ENCODE data around the gene NDRG4.

NDRG4 gene

GRCh38 chr16:58510776-58511628 is 11.1 kb downstream of the NDRG4 start:
- no peak for DNase-seq

GRCh38 chr16:58511933-58512815 is 12.2 kb downstream of the NDRG4 start:
- DNase-seq = peak; percentile 88

GRCh38 chr16:58513874-58514273 is 13.9 kb downstream of the NDRG4 start:
- DNase-seq = no peak

GRCh38 chr16:58515125-58515870 is 15.4 kb downstream of the NDRG4 start, which contains the start of gene SETD6:
SETD6 (plus strand) TSS chr16:58515517; CDS start chr16:58515538, 21 bp downstream.
- peak; percentile 80 for DNase-seq

- peak; percentile 56 for DNase-seq
Measured at GRCh38 chr16:58515871-58516767, 16.2 kb downstream of the NDRG4 start.

- no peak for DNase-seq
Measured at GRCh38 chr16:58516768-58517107, 16.8 kb downstream of the NDRG4 start.

- DNase-seq = no peak
Measured at GRCh38 chr16:58518083-58518979, 18.4 kb downstream of the NDRG4 start.

GRCh38 chr16:58518980-58519368 is 19.0 kb downstream of the NDRG4 start:
- no peak for DNase-seq

- DNase-seq = no peak
Measured at GRCh38 chr16:58519707-58520106, 19.8 kb downstream of the NDRG4 start.

GRCh38 chr16:58530179-58530578 is 30.2 kb downstream of the NDRG4 start:
- DNase-seq = no peak

GRCh38 chr16:58532414-58532813 is 32.5 kb downstream of the NDRG4 start:
- no peak for DNase-seq

- no peak for DNase-seq
Measured at GRCh38 chr16:58533751-58534470, 34.0 kb downstream of the NDRG4 start.

- DNase-seq = no peak
Measured at GRCh38 chr16:58535100-58535499, 35.2 kb downstream of the NDRG4 start.

- no peak for DNase-seq
Measured at GRCh38 chr16:58536278-58536677, 36.3 kb downstream of the NDRG4 start.

- DNase-seq = no peak
Measured at GRCh38 chr16:58537124-58537906, 37.4 kb downstream of the NDRG4 start.

GRCh38 chr16:58541711-58542110 is 41.8 kb downstream of the NDRG4 start:
- no peak for DNase-seq

GRCh38 chr16:58542291-58542690 is 42.3 kb downstream of the NDRG4 start:
- no peak for DNase-seq

GRCh38 chr16:58543685-58544084 is 43.7 kb downstream of the NDRG4 start:
- DNase-seq = no peak

- no peak for DNase-seq
Measured at GRCh38 chr16:58548378-58548777, 48.4 kb downstream of the NDRG4 start.
